Neural cell (in vitro differentiated cells): ENCODE data around the gene FYN. TPM values are rescaled to one million over a fixed set of nuclear protein-coding genes. Genes with fewer than 3 reads are reported as not detected.

Experiments used
- H2AFZ ChIP-seq: fragments of 200-600, 300-800 bp; sonication (generic), shearing (Covaris generic); 2 replicates; pipeline ENCODE4 v1.6.0; 2014; ENCODE audit warnings: low read depth, mild to moderate bottlenecking, antibody characterized with exemption, low read length, moderate library complexity
- H3F3A ChIP-seq: fragments of 200-600 bp; shearing (Covaris generic); 2 replicates; pipeline ENCODE4 v1.6.1; 2016; ENCODE audit warnings: mild to moderate bottlenecking, moderate library complexity, mixed read lengths, antibody characterized with exemption, low read length; ENCODE audit not compliant: insufficient read depth, poor library complexity, severe bottlenecking
- H3K27ac ChIP-seq: fragments of 200-600, 300-800 bp; sonication (generic), shearing (Covaris generic); 2 replicates; pipeline ENCODE4 v1.5.1; 2014; ENCODE audit warnings: mild to moderate bottlenecking, low read length, moderate library complexity
- H3K27me3 ChIP-seq: fragments of 300-800, 200-600 bp; sonication (generic), shearing (Covaris generic); 2 replicates; pipeline ENCODE4 v1.6.0; 2014; ENCODE audit warnings: mild to moderate bottlenecking, low read depth, low read length, moderate library complexity; ENCODE audit not compliant: insufficient read depth
- H3K36me3 ChIP-seq: fragments of 300-800, 200-600 bp; sonication (generic), shearing (Covaris generic); 2 replicates; pipeline ENCODE4 v1.5.1; 2014; ENCODE audit warnings: mild to moderate bottlenecking, antibody characterized with exemption, low read length, moderate library complexity; ENCODE audit not compliant: insufficient read depth
- H3K4me2 ChIP-seq: fragments of 300-800, 200-600 bp; sonication (generic), shearing (Covaris generic); 2 replicates; pipeline ENCODE4 v1.6.0; 2014; ENCODE audit warnings: mild to moderate bottlenecking, low read length
- H3K4me3 ChIP-seq: fragments of 300-800, 200-600 bp; sonication (generic), shearing (Covaris generic); 2 replicates; pipeline ENCODE4 v1.5.1; 2014; ENCODE audit warnings: mild to moderate bottlenecking, low read length, moderate library complexity
- H3K79me2 ChIP-seq: fragments of 200-600 bp; shearing (Covaris generic); replicated peaks from 2 replicates; pipeline ENCODE4 v1.6.0; 2014; ENCODE audit warnings: mild to moderate bottlenecking, low read length, moderate library complexity; ENCODE audit not compliant: insufficient read depth
- H3K9ac ChIP-seq: fragments of 300-800, 200-600 bp; sonication (generic), shearing (Covaris generic); 2 replicates; pipeline ENCODE4 v1.6.1; 2016; ENCODE audit warnings: mild to moderate bottlenecking, low read length, mixed read lengths
- H3K9me2 ChIP-seq: fragments of 200-600 bp; shearing (Covaris generic); 2 replicates; pipeline ENCODE4 v1.6.1; 2016; ENCODE audit warnings: mild to moderate bottlenecking, low read length, mixed read lengths; ENCODE audit not compliant: insufficient read depth
- H3K9me3 ChIP-seq: fragments of 200-600, 300-800 bp; sonication (generic), shearing (Covaris generic); 2 replicates; pipeline ENCODE4 v1.6.1; 2016; ENCODE audit warnings: mild to moderate bottlenecking, mixed run types, low read length, moderate library complexity, mixed read lengths
- H4K20me1 ChIP-seq: fragments of 200-600 bp; shearing (Covaris generic); 2 replicates; pipeline ENCODE4 v1.6.1; 2016; ENCODE audit warnings: mild to moderate bottlenecking, mixed run types; ENCODE audit not compliant: insufficient read depth
- EP300 ChIP-seq: fragments of 450-650 bp; conservative IDR thresholded peaks from 2 replicates; pipeline ENCODE4 v1.6.1; 2014; ENCODE audit warnings: antibody characterized with exemption, mild to moderate bottlenecking, moderate library complexity; ENCODE audit not compliant: poor library complexity, severe bottlenecking
- EZH2 ChIP-seq: fragments of 200-600, 300-800 bp; shearing (Covaris generic), sonication (generic); IDR thresholded peaks from 2 replicates; pipeline ENCODE4 v1.6.1; 2014; ENCODE audit warnings: antibody characterized with exemption, low read length, borderline replicate concordance, mild to moderate bottlenecking; ENCODE audit not compliant: insufficient read depth, poor library complexity, severe bottlenecking
- MXI1 ChIP-seq: fragments of 450-650 bp; conservative IDR thresholded peaks from 2 replicates; pipeline ENCODE4 v1.6.1; 2014; ENCODE audit warnings: antibody characterized with exemption, mild to moderate bottlenecking; ENCODE audit not compliant: poor library complexity, severe bottlenecking
- POLR2AphosphoS5 ChIP-seq: IDR thresholded peaks from 2 replicates; pipeline ENCODE4 v1.6.1; 2012
- RAD21 ChIP-seq: fragments of 450-650 bp; conservative IDR thresholded peaks from 2 replicates; pipeline ENCODE4 v1.6.1; 2014; ENCODE audit warnings: antibody characterized with exemption, mild to moderate bottlenecking, moderate library complexity
- SMC3 ChIP-seq: fragments of 450-650 bp; conservative IDR thresholded peaks from 2 replicates; pipeline ENCODE4 v1.6.1; 2014; ENCODE audit warnings: antibody characterized with exemption, mild to moderate bottlenecking, moderate library complexity; ENCODE audit not compliant: poor library complexity
- TAF1 ChIP-seq: IDR thresholded peaks from 2 replicates; pipeline ENCODE4 v1.6.1; 2012; ENCODE audit warnings: low read depth
- polyA plus RNA-seq: library from polyadenylated mRNA; depleted of rRNA; stranded (reverse); fragments of >200 nt; gene quantifications from 2 replicates; pipeline ENCODE4 v1.2.3, GENCODE V29; 2014
- TF ChIP-seq, protein P1 (sequence below): fragments of 450-650 bp; IDR thresholded peaks from 2 replicates; pipeline ENCODE4 v1.5.1; 2014; ENCODE audit warnings: antibody characterized with exemption, mild to moderate bottlenecking, moderate library complexity; ENCODE audit not compliant: poor library complexity, severe bottlenecking
- TF ChIP-seq, protein P2 (sequence below): IDR thresholded peaks from 2 replicates; pipeline ENCODE4 v1.6.1; 2012; ENCODE audit warnings: borderline replicate concordance

FYN gene
- polyA plus RNA-seq, 1 donor from 2014 or later = 277 TPM

DNA sequence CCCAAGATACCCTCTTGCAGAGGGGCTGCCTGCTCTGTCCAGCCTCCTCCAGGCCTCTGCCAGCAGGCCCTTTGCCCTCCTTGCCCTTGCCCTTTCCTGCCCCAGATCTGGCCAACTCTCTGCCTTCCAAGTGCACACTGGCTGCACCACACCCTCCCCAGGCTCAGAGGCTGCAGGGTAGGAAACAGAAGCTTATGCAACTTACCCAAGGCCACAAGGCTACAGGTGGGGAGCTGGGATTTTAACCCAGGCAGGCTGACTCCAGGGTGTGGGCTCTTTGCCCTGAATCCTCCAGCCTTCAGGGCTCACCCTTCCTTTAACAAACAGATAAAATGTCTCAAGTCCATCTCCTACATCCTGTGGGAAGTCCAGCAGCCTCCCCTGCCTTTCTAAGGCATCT, 253.1 kb downstream of the FYN start:
- no peaks in the 10 kb centered on the region for H3K27me3 ChIP-seq
- TF ChIP-seq, protein P1, sequence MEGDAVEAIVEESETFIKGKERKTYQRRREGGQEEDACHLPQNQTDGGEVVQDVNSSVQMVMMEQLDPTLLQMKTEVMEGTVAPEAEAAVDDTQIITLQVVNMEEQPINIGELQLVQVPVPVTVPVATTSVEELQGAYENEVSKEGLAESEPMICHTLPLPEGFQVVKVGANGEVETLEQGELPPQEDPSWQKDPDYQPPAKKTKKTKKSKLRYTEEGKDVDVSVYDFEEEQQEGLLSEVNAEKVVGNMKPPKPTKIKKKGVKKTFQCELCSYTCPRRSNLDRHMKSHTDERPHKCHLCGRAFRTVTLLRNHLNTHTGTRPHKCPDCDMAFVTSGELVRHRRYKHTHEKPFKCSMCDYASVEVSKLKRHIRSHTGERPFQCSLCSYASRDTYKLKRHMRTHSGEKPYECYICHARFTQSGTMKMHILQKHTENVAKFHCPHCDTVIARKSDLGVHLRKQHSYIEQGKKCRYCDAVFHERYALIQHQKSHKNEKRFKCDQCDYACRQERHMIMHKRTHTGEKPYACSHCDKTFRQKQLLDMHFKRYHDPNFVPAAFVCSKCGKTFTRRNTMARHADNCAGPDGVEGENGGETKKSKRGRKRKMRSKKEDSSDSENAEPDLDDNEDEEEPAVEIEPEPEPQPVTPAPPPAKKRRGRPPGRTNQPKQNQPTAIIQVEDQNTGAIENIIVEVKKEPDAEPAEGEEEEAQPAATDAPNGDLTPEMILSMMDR = no peak
- TF ChIP-seq POLR2AphosphoS5 (no peak), MXI1 (no peak), EP300 (no peak), EZH2 (no peak), TAF1 (no peak), RAD21 (no peak), SMC3 (no peak)
- TF ChIP-seq, protein P2, sequence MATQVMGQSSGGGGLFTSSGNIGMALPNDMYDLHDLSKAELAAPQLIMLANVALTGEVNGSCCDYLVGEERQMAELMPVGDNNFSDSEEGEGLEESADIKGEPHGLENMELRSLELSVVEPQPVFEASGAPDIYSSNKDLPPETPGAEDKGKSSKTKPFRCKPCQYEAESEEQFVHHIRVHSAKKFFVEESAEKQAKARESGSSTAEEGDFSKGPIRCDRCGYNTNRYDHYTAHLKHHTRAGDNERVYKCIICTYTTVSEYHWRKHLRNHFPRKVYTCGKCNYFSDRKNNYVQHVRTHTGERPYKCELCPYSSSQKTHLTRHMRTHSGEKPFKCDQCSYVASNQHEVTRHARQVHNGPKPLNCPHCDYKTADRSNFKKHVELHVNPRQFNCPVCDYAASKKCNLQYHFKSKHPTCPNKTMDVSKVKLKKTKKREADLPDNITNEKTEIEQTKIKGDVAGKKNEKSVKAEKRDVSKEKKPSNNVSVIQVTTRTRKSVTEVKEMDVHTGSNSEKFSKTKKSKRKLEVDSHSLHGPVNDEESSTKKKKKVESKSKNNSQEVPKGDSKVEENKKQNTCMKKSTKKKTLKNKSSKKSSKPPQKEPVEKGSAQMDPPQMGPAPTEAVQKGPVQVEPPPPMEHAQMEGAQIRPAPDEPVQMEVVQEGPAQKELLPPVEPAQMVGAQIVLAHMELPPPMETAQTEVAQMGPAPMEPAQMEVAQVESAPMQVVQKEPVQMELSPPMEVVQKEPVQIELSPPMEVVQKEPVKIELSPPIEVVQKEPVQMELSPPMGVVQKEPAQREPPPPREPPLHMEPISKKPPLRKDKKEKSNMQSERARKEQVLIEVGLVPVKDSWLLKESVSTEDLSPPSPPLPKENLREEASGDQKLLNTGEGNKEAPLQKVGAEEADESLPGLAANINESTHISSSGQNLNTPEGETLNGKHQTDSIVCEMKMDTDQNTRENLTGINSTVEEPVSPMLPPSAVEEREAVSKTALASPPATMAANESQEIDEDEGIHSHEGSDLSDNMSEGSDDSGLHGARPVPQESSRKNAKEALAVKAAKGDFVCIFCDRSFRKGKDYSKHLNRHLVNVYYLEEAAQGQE = no peak
- H2AFZ ChIP-seq = no peak overlapping the region
- no peaks in the 10 kb centered on the region for H3K9me3 ChIP-seq
- H3K9ac ChIP-seq = no peak overlapping the region
- H4K20me1 ChIP-seq = no peaks in the 10 kb centered on the region
- H3K4me2 ChIP-seq = no peak overlapping the region
- H3K79me2 ChIP-seq = no peaks in the 10 kb centered on the region
- H3K4me3 ChIP-seq = no peak overlapping the region
- H3K36me3 ChIP-seq = no peaks in the 10 kb centered on the region
- no peaks in the 10 kb centered on the region for H3K9me2 ChIP-seq
- no peak overlapping the region for H3K27ac ChIP-seq
- H3F3A ChIP-seq = no peaks in the 10 kb centered on the region

DNA sequence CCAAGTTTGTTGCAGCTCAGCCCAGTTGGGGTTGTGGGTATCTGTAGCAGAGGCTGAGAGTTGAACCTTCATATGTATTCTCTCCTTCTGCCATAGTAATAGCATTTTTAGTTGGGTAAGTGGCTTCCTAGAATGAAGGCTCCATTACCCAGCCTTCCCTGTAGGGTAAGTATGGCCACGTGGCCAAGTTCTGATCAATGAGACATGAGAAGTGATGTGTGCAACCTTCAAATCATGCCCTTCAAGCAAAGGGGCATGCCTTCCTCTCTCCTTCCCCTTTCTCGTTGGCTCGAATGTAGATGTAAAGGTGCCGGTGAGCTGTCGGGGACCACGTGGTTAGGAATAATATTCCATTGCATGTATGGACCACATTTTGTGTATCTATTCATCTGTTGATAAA, 254.8 kb downstream of the FYN start:
- no peak overlapping the region for H2AFZ ChIP-seq
- H4K20me1 ChIP-seq = no peaks in the 10 kb centered on the region
- H3K79me2 ChIP-seq = no peaks in the 10 kb centered on the region
- TF ChIP-seq, protein P1 = no peak
- TF ChIP-seq EZH2 (no peak), RAD21 (no peak), POLR2AphosphoS5 (no peak), MXI1 (no peak), TAF1 (no peak), SMC3 (no peak), EP300 (no peak)
- TF ChIP-seq, protein P2 = no peak
- no peak overlapping the region for H3K27ac ChIP-seq
- H3K36me3 ChIP-seq = no peaks in the 10 kb centered on the region
- H3K4me3 ChIP-seq = no peak overlapping the region
- no peaks in the 10 kb centered on the region for H3K27me3 ChIP-seq
- no peak overlapping the region for H3K4me2 ChIP-seq
- no peaks in the 10 kb centered on the region for H3K9me3 ChIP-seq
- H3K9me2 ChIP-seq = no peaks in the 10 kb centered on the region
- no peak overlapping the region for H3K9ac ChIP-seq
- no peaks in the 10 kb centered on the region for H3F3A ChIP-seq
